ENCODE results near the gene NFASC.

The NFASC gene

GRCh38 chr1:204988196-204988595, 117.5 kb downstream of the NFASC start:
- peak; percentile 24 for DNase-seq

- peak; percentile 91 for DNase-seq
Measured at GRCh38 chr1:204989266-204990058, 118.8 kb downstream of the NFASC start.

- peak; percentile 68 for DNase-seq
Measured at GRCh38 chr1:204990059-204990664, 119.5 kb downstream of the NFASC start.

GRCh38 chr1:204990721-204991341, 120.2 kb downstream of the NFASC start:
- DNase-seq: no peak

GRCh38 chr1:204991342-204991844, 120.7 kb downstream of the NFASC start:
- DNase-seq: peak; percentile 23

GRCh38 chr1:204992201-204992997, 121.7 kb downstream of the NFASC start:
- DNase-seq: no peak

GRCh38 chr1:204992998-204993314, 122.3 kb downstream of the NFASC start:
- no peak for DNase-seq

GRCh38 chr1:204994086-204994862, 123.6 kb downstream of the NFASC start:
- no peak for DNase-seq

- no peak for DNase-seq
Measured at GRCh38 chr1:204996981-204997380, 126.3 kb downstream of the NFASC start.

- DNase-seq: no peak
Measured at GRCh38 chr1:204997591-204998355, 127.1 kb downstream of the NFASC start.

- no peak for DNase-seq
Measured at GRCh38 chr1:205001162-205001561, 130.5 kb downstream of the NFASC start.

- no peak for DNase-seq
Measured at GRCh38 chr1:205002705-205003104, 132.0 kb downstream of the NFASC start.

- no peak for DNase-seq
Measured at GRCh38 chr1:205003358-205004131, 132.9 kb downstream of the NFASC start.

- no peak for DNase-seq
Measured at GRCh38 chr1:205004351-205004750, 133.7 kb downstream of the NFASC start.

GRCh38 chr1:205008896-205009295, 138.2 kb downstream of the NFASC start:
- DNase-seq: no peak

- DNase-seq: no peak
Measured at GRCh38 chr1:205009670-205010069, 139.0 kb downstream of the NFASC start.

- DNase-seq: no peak
Measured at GRCh38 chr1:205012391-205013140, 141.9 kb downstream of the NFASC start.

GRCh38 chr1:205013683-205014367, 143.2 kb downstream of the NFASC start:
- peak; percentile 61 for DNase-seq

- no peak for DNase-seq
Measured at GRCh38 chr1:205014783-205015182, 144.1 kb downstream of the NFASC start.
